Suprapubic skin (tissue), 4 donors: ENCODE results near the gene AKAP12. TPM values are rescaled to one million over a fixed set of nuclear protein-coding genes. Genes with fewer than 3 reads are reported as not detected.

Source experiments
- DNase-seq, 2 donors: peaks; one replicate each; pipeline ENCODE4 v3.0.0-alpha.2; 2019; ENCODE audit warnings: low spot score in 2 of 2
- H3K27ac ChIP-seq: fragments of 200-600 bp; sonication (generic); one replicate; pipeline ENCODE4 v1.5.1; 2019
- H3K27me3 ChIP-seq: fragments of 200-600 bp; sonication (generic); one replicate; pipeline ENCODE4 v1.5.1; 2019
- H3K36me3 ChIP-seq: fragments of 200-600 bp; sonication (generic); one replicate; pipeline ENCODE4 v1.5.1; 2019
- H3K4me1 ChIP-seq: fragments of 200-600 bp; sonication (generic); one replicate; pipeline ENCODE4 v1.5.1; 2019
- H3K4me3 ChIP-seq: fragments of 200-600 bp; sonication (generic); one replicate; pipeline ENCODE4 v1.5.1; 2019; ENCODE audit warnings: mild to moderate bottlenecking
- H3K9me3 ChIP-seq: fragments of 200-600 bp; sonication (generic); one replicate; pipeline ENCODE4 v1.5.1; 2019
- EP300 ChIP-seq: sonication (generic); formaldehyde crosslinking; IDR thresholded peaks from one replicate; pipeline ENCODE4 v1.6.1; 2017; ENCODE audit warnings: antibody characterized with exemption
- POLR2A ChIP-seq, 2 donors: fragments of 450-650 bp; IDR thresholded peaks; one replicate each; pipeline ENCODE4 v1.6.1; 2017; ENCODE audit warnings: antibody characterized with exemption in 2 of 2, mild to moderate bottlenecking in 2 of 2, moderate library complexity in 2 of 2
- POLR2AphosphoS5 ChIP-seq, 3 donors: sonication (generic); formaldehyde crosslinking; IDR thresholded peaks; one replicate each; pipeline ENCODE4 v1.6.1; 2017; ENCODE audit warnings: antibody characterized with exemption in 3 of 3
- WGBS: methylation state at CpG from one replicate; pipeline ENCODE4 v1.1.5; 2018; 5-methylcytosine and 5-hydroxymethylcytosine counted together
- total RNA-seq, 4 donors: library from RNA; depleted of rRNA; stranded (reverse); fragments of >200 nt; gene quantifications; one replicate each; pipeline ENCODE4 v1.1.0, GENCODE V29; 2016
- TF ChIP-seq, protein P1 (sequence below), 2 donors: fragments of 200-600 bp in 1 of 2; fragments of 450-650 bp in 1 of 2; sonication (generic) in 1 of 2; IDR thresholded peaks; one replicate each; pipeline ENCODE4 v1.5.1; 2016 to 2019; ENCODE audit warnings: antibody characterized with exemption in 2 of 2, mild to moderate bottlenecking in 1 of 2, moderate library complexity in 1 of 2

The AKAP12 gene
- total RNA-seq, 4 donors from 2014 or later = 7.2 to 20.1 (median 11.9) TPM

DNA sequence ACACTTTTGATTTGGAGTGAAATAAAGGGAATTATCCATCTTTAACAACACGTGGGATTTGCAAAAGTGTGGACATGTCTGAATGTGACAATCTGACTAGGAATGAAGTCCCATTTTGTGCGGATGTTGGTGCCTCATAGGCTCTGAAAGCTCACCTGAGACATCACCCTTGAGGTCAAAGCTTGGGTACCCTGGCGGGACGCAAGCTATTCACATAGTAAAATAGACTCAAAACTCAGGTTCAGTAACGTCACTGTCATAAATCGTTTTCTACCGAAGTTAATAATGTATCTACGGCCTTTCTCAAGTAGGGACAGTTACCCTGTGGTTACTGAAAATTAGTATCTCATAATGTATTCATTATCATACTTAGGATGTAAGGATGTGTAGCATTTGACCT, 61.8 kb downstream of the AKAP12 start:
- 89% methylated on average over 8 of the region's 8 CpGs for WGBS
- Histone ChIP-seq H3K4me1 (no peaks in the 10 kb centered on the region), H3K36me3 (no peaks in the 10 kb centered on the region), H3K27ac (no peak overlapping the region), H3K9me3 (no peaks in the 10 kb centered on the region), H3K27me3 (no peaks in the 10 kb centered on the region), H3K4me3 (no peak overlapping the region)
- no peak for DNase-seq
- TF ChIP-seq EP300 = no peak
- TF ChIP-seq, protein P1, sequence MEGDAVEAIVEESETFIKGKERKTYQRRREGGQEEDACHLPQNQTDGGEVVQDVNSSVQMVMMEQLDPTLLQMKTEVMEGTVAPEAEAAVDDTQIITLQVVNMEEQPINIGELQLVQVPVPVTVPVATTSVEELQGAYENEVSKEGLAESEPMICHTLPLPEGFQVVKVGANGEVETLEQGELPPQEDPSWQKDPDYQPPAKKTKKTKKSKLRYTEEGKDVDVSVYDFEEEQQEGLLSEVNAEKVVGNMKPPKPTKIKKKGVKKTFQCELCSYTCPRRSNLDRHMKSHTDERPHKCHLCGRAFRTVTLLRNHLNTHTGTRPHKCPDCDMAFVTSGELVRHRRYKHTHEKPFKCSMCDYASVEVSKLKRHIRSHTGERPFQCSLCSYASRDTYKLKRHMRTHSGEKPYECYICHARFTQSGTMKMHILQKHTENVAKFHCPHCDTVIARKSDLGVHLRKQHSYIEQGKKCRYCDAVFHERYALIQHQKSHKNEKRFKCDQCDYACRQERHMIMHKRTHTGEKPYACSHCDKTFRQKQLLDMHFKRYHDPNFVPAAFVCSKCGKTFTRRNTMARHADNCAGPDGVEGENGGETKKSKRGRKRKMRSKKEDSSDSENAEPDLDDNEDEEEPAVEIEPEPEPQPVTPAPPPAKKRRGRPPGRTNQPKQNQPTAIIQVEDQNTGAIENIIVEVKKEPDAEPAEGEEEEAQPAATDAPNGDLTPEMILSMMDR (IDR thresholded peaks at IDR 0.05) = no peak
- TF ChIP-seq POLR2AphosphoS5 (IDR thresholded peaks at IDR 0.05) = no peak
- no peak for TF ChIP-seq POLR2A (IDR thresholded peaks at IDR 0.05)

DNA sequence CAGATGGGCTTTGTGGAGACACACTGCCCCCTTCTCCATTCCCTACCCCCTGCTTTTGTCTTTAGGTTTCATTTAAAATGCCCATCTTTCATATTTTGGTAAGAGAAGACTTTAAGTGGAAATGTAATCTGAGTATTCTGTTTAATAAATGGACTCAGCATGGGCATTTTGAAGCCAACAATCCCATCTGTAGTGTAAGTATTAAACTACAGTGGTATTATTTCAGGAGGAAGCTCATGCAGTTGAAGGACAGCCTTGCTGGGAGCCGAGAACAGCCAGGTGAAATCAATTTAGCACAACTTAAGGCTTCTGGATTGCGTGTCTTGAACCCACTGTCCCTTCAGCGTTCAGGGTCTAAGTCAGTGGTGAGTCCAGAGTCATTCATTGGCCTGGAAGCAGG, 63.5 kb downstream of the AKAP12 start:
- Histone ChIP-seq H3K4me3 (no peak overlapping the region), H3K36me3 (no peaks in the 10 kb centered on the region), H3K4me1 (no peaks in the 10 kb centered on the region), H3K27ac (no peak overlapping the region), H3K27me3 (no peaks in the 10 kb centered on the region), H3K9me3 (no peaks in the 10 kb centered on the region)
- 97% methylated on average over 3 of the region's 3 CpGs for WGBS
- TF ChIP-seq POLR2AphosphoS5 (IDR thresholded peaks at IDR 0.05) = no peak
- no peak for DNase-seq

DNA sequence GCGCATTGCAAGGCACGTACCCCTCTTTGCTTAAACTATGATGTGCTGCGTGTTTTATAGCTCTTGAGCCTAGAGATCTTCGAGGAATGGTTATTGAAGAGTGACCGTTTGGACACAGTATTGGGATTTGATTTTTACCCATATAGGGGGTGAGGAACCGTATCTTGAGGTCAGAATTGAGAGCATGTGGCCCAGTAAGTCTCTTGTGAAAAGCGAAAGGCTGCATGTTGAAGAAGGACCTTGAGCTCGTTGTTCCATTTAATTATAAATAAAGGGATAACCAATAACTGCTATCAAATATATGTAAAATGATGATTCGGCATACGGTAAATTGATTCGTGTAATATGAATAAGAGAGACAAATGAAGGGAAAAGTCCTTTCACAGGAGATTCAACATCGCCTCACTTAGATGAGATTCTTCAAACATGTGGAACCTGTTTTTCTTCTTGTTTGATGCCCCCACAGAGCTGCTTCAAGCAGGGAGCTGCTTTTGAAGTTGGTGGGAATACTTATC, 66.6 kb downstream of the AKAP12 start:
- TF ChIP-seq, protein P1 (IDR thresholded peaks at IDR 0.05) = no peak
- TF ChIP-seq EP300 (no peak), POLR2A (IDR thresholded peaks at IDR 0.05) (no peak), POLR2AphosphoS5 (IDR thresholded peaks at IDR 0.05) (no peak)

DNA sequence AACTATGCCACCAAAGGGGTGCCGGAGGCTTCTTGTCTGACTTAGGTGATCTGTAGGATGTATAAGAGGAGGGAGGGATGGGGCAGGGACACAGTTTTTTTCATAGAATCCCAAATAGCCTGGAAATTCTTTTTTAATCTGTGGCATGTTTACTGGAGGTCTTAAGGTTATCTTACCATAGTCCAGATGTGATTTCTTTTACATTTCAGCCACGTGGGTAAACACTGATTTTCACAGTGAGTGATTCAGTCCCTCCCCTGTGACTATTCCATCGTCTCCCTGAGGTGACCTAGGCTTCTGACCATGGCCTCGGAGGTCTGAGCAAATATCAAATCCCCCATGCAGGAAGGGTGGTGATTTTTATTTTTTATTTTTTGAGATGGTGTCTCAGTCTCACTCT, 67.7 kb downstream of the AKAP12 start:
- Histone ChIP-seq H3K4me3 (no peak overlapping the region), H3K27me3 (no peaks in the 10 kb centered on the region), H3K27ac (no peak overlapping the region), H3K9me3 (no peaks in the 10 kb centered on the region), H3K4me1 (no peaks in the 10 kb centered on the region), H3K36me3 (no peaks in the 10 kb centered on the region)
- WGBS = 78% methylated on average over 4 of the region's 4 CpGs
- no peak for DNase-seq
- TF ChIP-seq POLR2AphosphoS5 (IDR thresholded peaks at IDR 0.05) (no peak), EP300 (no peak), POLR2A (IDR thresholded peaks at IDR 0.05) (no peak)
- TF ChIP-seq, protein P1 (IDR thresholded peaks at IDR 0.05) = no peak

More for the DNA sequence above, 66.6 kb downstream of the AKAP12 start:
- Histone ChIP-seq H3K27ac (no peak overlapping the region), H3K9me3 (no peaks in the 10 kb centered on the region), H3K27me3 (no peaks in the 10 kb centered on the region), H3K36me3 (no peaks in the 10 kb centered on the region), H3K4me1 (no peaks in the 10 kb centered on the region), H3K4me3 (no peak overlapping the region)
- no peak for DNase-seq
- 88% methylated on average over 12 of the region's 12 CpGs for WGBS

DNA sequence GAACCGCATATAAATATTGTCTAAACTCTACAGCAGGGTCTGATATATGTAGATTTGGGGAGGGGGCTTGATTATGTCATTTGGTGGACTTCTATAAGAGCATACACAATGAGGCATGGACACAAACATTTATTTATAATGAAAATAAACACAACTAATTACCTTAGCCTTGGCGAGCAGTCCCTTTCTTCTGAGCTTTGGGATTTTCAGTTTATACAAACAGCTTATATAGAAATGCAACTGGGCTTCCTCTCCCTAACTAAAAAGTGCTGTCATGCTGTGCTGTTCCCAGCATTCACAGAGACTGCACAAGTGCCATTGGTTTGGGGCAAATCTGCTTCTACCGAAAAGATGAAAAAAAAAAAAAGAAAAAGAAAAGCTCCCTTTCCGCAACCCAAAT, 69.9 kb downstream of the AKAP12 start:
- no peak overlapping the region for H3K27ac ChIP-seq
- H3K27me3 ChIP-seq = no peaks in the 10 kb centered on the region
- no peak for TF ChIP-seq POLR2AphosphoS5 (IDR thresholded peaks at IDR 0.05)
- TF ChIP-seq, protein P1 (IDR thresholded peaks at IDR 0.05) = no peak
- TF ChIP-seq POLR2A (IDR thresholded peaks at IDR 0.05) = no peak
- no peak for TF ChIP-seq EP300
- no peaks in the 10 kb centered on the region for H3K4me1 ChIP-seq
- no peak overlapping the region for H3K4me3 ChIP-seq
- no peaks in the 10 kb centered on the region for H3K36me3 ChIP-seq
- H3K9me3 ChIP-seq = no peaks in the 10 kb centered on the region
- DNase-seq = no peak
- WGBS = 90% methylated on average over 4 of the region's 4 CpGs

DNA sequence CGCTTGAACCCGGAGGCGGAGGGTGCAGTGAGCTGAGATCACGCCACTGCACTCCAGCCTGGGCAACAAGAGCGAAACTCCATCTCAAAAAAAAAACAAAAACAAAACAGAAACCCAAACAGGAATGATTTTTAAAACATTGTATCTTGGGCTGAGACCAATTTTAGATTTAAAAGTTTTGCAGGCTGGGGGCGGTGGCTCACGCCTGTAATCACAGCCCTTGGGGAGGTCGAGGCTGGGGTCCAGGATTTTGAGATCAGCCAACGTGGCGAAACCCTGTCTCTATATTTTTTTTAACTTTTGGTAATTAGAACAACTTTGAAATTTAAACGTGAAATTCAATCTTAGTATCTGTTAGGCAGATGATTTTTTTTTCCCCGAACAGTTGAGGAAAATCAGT, 70.5 kb downstream of the AKAP12 start:
- TF ChIP-seq POLR2AphosphoS5 (IDR thresholded peaks at IDR 0.05) = no peak
- TF ChIP-seq EP300 = no peak
- no peak for TF ChIP-seq POLR2A (IDR thresholded peaks at IDR 0.05)
- no peaks in the 10 kb centered on the region for H3K36me3 ChIP-seq
- 90% methylated on average over 12 of the region's 12 CpGs for WGBS

More for the DNA sequence above, 70.5 kb downstream of the AKAP12 start:
- Histone ChIP-seq H3K4me3 (no peak overlapping the region), H3K27me3 (no peaks in the 10 kb centered on the region), H3K27ac (no peak overlapping the region), H3K4me1 (no peaks in the 10 kb centered on the region), H3K9me3 (no peaks in the 10 kb centered on the region)
- DNase-seq = no peak
